Stimulated activated CD8-positive, alpha-beta memory T cell treated with anti-CD3 and anti-CD28 coated beads, Interleukin-12 subunit alpha, Interleukin-12 subunit beta, amount 100 ng/mL, for 1 hour (primary cell): ENCODE data around the gene CYB5R3.
"Not testable (repeated sequence)": the region's sequence is repeated elsewhere in the genome, so short reads cannot be mapped to it uniquely, and the experiment has no call there.

Experiments
- DNase-seq: peaks from one replicate; pipeline ENCODE4 v3.0.0-alpha.2; 2020; ENCODE audit warnings: low read depth

CYB5R3 gene

GRCh38 chr22:42623301-42623751, 25.9 kb downstream of the CYB5R3 start:
- no peak for DNase-seq

GRCh38 chr22:42622061-42622710, 27.0 kb downstream of the CYB5R3 start:
- no peak for DNase-seq

- DNase-seq: no peak
These were observed 27.6 kb downstream of the CYB5R3 start for GRCh38 chr22:42621505-42622002.

GRCh38 chr22:42620084-42620483, 29.1 kb downstream of the CYB5R3 start:
- no peak for DNase-seq

GRCh38 chr22:42619261-42620063, 29.7 kb downstream of the CYB5R3 start:
- no peak for DNase-seq

- DNase-seq: no peak
These were observed 31.8 kb downstream of the CYB5R3 start for GRCh38 chr22:42617155-42617983.

- DNase-seq: not testable (repeated sequence)
These were observed 33.4 kb downstream of the CYB5R3 start for GRCh38 chr22:42615860-42616175.

GRCh38 chr22:42615092-42615859, 33.9 kb downstream of the CYB5R3 start:
- peak; percentile 68 for DNase-seq

GRCh38 chr22:42614312-42615091, 34.7 kb downstream of the CYB5R3 start, which contains the start of gene POLDIP3:
Gene POLDIP3 (minus strand): TSS chr22:42614883. CDS start chr22:42614857, 26 bp downstream.
- DNase-seq: peak; percentile 99

GRCh38 chr22:42613872-42614301, 35.3 kb downstream of the CYB5R3 start:
- no peak for DNase-seq

- DNase-seq: no peak
These were observed 36.9 kb downstream of the CYB5R3 start for GRCh38 chr22:42612336-42612735.

GRCh38 chr22:42611051-42611450, 38.1 kb downstream of the CYB5R3 start:
- no peak for DNase-seq

- DNase-seq: no peak
These were observed 39.0 kb downstream of the CYB5R3 start for GRCh38 chr22:42610186-42610585.

GRCh38 chr22:42608823-42609361, 40.3 kb downstream of the CYB5R3 start:
- no peak for DNase-seq

GRCh38 chr22:42608136-42608822, 40.9 kb downstream of the CYB5R3 start:
- no peak for DNase-seq

- not testable (repeated sequence) for DNase-seq
These were observed 41.6 kb downstream of the CYB5R3 start for GRCh38 chr22:42607641-42608040.

GRCh38 chr22:42604403-42604802, 44.8 kb downstream of the CYB5R3 start:
- DNase-seq: no peak

GRCh38 chr22:42603427-42603826, 45.8 kb downstream of the CYB5R3 start:
- DNase-seq: no peak

- no peak for DNase-seq
These were observed 46.7 kb downstream of the CYB5R3 start for GRCh38 chr22:42602470-42602869.
